Raji (cell line): ENCODE measurements around the gene TCTN2.

Experiments
- POLR2A ChIP-seq: IDR thresholded peaks from 2 replicates; pipeline ENCODE4 v1.6.1; 2011; ENCODE audit warnings: low read depth, low read length, control low read depth; ENCODE audit not compliant: insufficient read depth

Gene TCTN2

GRCh38 chr12:123721245-123721644, 50.3 kb downstream of the TCTN2 start:
- no peak for TF ChIP-seq POLR2A

GRCh38 chr12:123723011-123723410, 52.1 kb downstream of the TCTN2 start:
- no peak for TF ChIP-seq POLR2A

GRCh38 chr12:123723765-123724164, 52.9 kb downstream of the TCTN2 start:
- TF ChIP-seq POLR2A = no peak

GRCh38 chr12:123726244-123726643, 55.3 kb downstream of the TCTN2 start:
- TF ChIP-seq POLR2A = no peak

DNA sequence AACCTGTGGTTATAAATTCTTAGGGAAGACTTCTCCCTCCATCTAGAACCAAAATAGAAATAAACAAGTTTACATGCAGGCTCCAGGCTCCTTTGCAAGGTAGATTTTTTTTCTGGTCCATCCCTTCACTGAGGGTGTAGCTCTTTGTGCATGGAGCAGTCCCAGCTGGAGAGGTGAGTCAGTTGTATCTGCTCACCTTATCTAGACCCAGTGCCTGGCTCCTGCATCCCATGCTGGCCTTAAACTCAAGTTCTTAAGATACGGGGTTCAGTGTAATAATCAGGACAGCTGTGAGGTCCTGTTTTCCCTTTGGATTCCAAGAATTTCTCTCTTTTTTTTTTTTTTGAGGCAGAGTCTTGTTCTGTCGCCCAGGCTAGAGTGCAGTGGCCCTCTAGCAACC, 56.0 kb downstream of the TCTN2 start:
- no peak for TF ChIP-seq POLR2A

DNA sequence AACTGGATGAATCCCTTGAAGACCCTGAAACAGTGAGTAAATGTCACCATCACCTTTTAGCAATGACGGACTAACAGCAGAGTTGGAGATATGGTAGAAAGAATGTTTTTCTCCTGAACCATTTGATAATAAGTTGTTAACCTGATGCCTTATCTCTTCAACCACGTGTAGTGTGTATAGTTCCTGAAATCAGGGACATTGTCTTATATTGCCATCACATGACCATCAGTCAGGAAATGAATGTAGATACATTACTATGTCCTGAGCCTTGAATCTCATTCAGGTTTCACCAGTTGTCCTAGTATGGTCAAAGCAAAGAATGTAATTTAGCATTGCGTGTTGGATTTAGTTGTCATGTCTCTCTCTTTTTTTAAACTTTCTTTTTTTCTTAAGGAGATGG, 57.0 kb downstream of the TCTN2 start:
- TF ChIP-seq POLR2A = no peak

DNA sequence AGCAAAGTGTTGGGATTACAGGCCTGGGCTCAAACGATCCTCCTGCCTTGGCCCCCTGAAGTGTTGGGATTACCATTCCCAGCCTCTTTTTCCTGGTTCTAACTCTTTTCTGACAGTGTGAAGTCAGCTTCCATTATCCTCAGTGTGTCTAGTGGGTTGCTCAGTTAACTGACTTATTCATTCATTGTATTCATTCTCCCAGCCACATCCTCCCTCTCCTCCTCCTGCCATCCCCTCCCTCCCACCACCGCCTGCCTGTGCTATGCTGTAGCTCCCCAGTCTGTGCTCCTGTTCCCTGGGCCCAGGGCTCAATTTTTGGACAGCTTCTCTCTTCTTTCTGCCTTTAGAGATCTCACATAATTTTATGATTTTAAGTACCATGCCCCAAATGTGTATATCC, 60.7 kb downstream of the TCTN2 start:
- TF ChIP-seq POLR2A = no peak

DNA sequence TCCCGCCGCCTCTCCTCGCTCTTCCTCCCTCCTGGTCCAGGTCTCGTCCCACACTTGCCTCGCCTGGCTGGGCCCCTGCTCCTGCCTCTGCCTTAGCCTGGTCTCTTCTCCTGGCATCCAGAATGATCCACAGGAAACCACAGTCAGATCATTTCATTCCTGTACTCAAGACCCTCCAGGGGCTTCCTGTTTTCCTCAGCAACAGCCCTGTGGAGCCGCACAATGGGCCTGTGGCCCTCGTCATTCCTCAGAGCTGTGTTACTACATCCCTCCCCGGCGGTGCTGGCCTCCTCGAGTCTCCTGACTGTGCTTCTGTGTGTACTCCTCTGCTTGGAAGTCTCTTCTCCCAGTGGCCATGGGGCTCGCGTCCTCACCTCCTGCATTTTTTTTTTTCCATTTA, 61.3 kb downstream of the TCTN2 start:
- TF ChIP-seq POLR2A = no peak

- no peak for TF ChIP-seq POLR2A
Observed at GRCh38 chr12:123733229-123733628, 62.3 kb downstream of the TCTN2 start.

DNA sequence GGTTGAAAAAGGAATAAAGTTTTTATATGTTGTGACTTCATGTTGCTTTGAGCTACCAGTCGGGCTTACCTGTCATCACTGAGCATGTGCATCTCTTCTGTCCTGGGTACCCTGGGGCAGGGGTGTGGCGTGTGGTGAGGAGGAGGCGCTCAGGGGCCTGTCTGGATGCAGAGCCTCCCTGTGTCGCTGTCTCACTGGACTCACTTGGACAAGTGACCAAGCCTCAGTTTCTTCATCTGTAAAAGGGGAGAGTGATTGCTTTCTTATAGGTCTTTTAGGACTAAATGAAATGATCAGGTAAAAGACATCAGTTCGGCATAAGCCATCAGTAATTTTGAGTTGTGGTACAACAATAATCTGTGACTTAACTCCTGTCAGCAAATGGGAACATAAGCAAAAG, 63.4 kb downstream of the TCTN2 start:
- no peak for TF ChIP-seq POLR2A

DNA sequence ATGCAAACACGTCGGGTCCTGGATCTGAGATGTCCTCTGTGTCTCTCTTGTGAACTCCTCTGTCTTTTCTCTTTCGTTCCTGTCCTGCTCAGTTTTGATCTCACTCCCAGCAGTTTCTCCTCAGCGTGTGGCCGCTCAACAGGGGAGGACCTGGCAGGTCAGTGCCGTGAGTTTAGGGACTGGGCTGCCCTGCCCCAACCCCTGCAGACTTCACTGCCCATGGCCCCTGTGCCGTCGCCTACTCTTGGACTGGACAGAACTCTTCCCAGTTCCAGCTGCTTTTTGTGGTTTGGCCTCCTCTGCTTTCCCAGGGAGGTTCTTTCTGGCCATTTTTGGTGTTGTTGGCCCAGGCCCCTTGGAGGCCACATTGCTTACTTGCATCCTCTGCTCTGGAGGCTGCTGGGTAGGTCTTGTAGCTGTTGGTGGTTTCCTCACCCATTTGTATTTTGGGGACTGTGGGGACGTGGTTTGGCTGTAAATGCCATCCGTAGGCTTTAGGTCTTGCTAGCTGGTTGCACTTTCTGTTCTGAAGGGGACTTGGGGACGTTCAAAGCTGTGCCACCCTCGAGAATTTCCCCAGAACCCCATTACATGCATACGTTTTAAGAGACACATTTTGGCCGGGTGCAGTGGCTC, 71.1 kb downstream of the TCTN2 start:
- TF ChIP-seq POLR2A = no peak

GRCh38 chr12:123743002-123743401, 72.1 kb downstream of the TCTN2 start:
- TF ChIP-seq POLR2A = no peak

GRCh38 chr12:123744836-123745235, 73.9 kb downstream of the TCTN2 start:
- TF ChIP-seq POLR2A = no peak

- TF ChIP-seq POLR2A = no peak
Observed at GRCh38 chr12:123747309-123747708, 76.4 kb downstream of the TCTN2 start.

DNA sequence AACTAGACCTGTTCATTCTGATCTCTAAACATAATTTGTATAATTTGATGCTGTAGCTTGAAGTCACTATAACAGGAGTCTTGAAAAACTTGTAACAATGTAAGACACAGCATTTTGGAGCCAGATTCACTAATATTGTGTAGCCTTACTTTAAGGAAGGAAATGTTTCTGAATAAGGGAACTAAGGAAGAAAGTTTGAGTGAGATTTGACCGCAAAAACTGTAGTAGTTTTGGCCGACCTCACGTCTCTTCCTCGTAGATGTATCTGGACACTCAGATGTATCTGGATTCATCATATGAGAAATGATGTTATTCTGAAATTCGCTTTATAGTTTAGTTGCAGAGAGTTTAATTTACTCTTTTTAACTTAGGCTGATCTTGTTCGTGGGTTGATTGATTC, 77.2 kb downstream of the TCTN2 start:
- TF ChIP-seq POLR2A = no peak

- TF ChIP-seq POLR2A = no peak
Observed at GRCh38 chr12:123748661-123749060, 77.7 kb downstream of the TCTN2 start.

DNA sequence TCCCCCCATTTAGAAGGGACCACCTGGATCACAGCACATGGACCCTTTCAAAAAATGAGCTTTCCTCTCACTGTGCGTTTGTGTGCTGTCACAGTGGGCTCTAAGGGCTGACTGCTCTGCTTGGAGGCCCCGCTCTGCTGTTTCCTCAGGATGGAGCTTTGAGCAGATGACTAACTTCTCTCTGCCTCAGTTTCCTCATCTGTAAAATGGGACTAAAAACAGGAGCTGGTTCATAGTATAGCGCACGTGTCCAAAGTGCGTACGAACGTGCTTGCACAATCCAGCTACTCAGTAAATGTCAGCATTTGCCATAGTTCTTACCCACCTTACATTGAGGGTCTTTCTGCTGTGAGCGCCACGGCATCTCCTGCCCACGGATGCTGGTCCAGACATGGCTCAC, 78.4 kb downstream of the TCTN2 start:
- no peak for TF ChIP-seq POLR2A
